ENCODE data around the gene AMPD1. TPM values are rescaled to one million over a fixed set of nuclear protein-coding genes. Genes with fewer than 3 reads are reported as not detected.

The AMPD1 gene
- total RNA-seq, 4 donors from 2014 or later = 1.3 TPM; not detected in 3

DNA sequence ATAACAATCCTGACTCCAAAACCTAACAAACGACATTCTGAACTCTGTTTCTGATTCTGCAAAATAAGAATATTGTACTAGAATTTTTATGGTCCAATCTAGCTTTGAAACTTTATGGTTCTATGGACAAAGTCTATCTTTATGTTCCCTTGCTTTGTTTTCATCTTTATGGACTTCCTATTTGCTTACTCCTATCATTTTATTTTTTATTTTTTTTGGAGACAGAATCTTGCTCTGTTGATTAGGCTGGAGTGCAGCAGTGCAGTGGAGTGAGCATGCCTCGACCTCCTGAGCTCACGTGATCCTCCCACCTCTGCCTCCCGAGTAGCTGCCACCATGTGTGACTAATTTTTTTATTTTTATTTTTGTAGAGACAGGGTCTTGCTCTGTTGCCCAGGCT lies 17.6 kb upstream of the AMPD1 start:
- TF ChIP-seq, protein P1, sequence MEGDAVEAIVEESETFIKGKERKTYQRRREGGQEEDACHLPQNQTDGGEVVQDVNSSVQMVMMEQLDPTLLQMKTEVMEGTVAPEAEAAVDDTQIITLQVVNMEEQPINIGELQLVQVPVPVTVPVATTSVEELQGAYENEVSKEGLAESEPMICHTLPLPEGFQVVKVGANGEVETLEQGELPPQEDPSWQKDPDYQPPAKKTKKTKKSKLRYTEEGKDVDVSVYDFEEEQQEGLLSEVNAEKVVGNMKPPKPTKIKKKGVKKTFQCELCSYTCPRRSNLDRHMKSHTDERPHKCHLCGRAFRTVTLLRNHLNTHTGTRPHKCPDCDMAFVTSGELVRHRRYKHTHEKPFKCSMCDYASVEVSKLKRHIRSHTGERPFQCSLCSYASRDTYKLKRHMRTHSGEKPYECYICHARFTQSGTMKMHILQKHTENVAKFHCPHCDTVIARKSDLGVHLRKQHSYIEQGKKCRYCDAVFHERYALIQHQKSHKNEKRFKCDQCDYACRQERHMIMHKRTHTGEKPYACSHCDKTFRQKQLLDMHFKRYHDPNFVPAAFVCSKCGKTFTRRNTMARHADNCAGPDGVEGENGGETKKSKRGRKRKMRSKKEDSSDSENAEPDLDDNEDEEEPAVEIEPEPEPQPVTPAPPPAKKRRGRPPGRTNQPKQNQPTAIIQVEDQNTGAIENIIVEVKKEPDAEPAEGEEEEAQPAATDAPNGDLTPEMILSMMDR (IDR thresholded peaks at IDR 0.05) = no peak
- TF ChIP-seq POLR2A (IDR thresholded peaks at IDR 0.05) = no peak
- Histone ChIP-seq H3K4me3 (no peak overlapping the region), H3K27me3 (no peaks in the 10 kb centered on the region), H3K27ac (no peak overlapping the region), H3K9me3 (no peaks in the 10 kb centered on the region), H3K36me3 (no peaks in the 10 kb centered on the region), H3K4me1 (peaks cover 8 to 10% of the 10 kb centered on the region in 2 donors)
- no peak for DNase-seq
- intact Hi-C loops (cut with DNase I; ENCODE audit: low total_unique reads) = no loop called here

DNA sequence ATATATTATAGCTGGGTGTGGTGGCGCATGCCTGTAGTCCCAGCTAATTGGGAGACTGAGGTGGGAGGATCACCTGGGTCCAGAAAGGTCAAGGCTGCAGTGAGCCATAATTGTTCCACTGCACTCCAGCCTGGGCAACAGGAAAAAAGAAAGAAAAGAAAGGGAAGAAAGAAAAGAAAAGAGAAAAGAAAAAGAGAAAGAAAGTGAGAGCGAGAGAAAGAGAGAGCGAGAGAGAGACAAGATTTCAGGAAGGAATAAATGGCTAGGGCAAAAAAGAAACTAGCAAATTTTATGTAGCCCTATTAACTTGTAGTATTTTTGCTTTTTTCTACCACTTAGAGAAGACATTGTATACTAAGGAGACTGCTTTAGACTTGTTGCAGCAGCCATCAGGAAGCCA lies 15.0 kb upstream of the AMPD1 start:
- TF ChIP-seq, protein P1 (IDR thresholded peaks at IDR 0.05) = no peak
- H3K36me3 ChIP-seq = no peaks in the 10 kb centered on the region
- H3K4me1 ChIP-seq = peaks cover 2 to 3% of the 10 kb centered on the region in 2 donors
- H3K27ac ChIP-seq = no peak overlapping the region
- DNase-seq = no peak
- H3K9me3 ChIP-seq = no peaks in the 10 kb centered on the region
- intact Hi-C loops (cut with DNase I; ENCODE audit: low total_unique reads) = no loop called here
- no peak overlapping the region for H3K4me3 ChIP-seq
- H3K27me3 ChIP-seq = no peaks in the 10 kb centered on the region

DNA sequence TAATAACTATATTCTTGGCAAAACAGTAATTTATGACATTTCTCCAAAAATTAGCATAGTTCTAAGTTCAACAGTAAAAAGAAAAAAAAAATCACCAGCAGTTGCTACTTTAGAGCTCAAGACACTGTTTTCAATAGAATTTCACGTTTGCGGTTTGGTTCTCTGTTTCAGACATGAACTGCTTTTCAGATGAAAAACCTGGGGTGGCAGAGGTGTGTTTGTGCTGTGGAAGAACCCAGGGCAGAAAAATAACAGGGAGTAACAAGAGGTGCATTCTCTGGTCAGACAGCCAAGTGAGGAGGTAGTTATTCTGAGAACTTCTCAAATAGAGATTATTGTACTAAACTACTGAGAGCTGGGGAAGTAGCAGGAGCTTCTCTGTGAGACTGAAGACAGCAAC lies 12.3 kb upstream of the AMPD1 start:
- no peak overlapping the region for H3K27ac ChIP-seq
- no peak overlapping the region for H3K4me3 ChIP-seq
- no peak for DNase-seq
- H3K9me3 ChIP-seq = no peaks in the 10 kb centered on the region
- no peaks in the 10 kb centered on the region for H3K4me1 ChIP-seq
- intact Hi-C loops (cut with DNase I; ENCODE audit: low total_unique reads) = no loop called here
- TF ChIP-seq POLR2A (IDR thresholded peaks at IDR 0.05) = no peak
- TF ChIP-seq, protein P1 (IDR thresholded peaks at IDR 0.05) = no peak
- H3K27me3 ChIP-seq = no peaks in the 10 kb centered on the region
- no peaks in the 10 kb centered on the region for H3K36me3 ChIP-seq

DNA sequence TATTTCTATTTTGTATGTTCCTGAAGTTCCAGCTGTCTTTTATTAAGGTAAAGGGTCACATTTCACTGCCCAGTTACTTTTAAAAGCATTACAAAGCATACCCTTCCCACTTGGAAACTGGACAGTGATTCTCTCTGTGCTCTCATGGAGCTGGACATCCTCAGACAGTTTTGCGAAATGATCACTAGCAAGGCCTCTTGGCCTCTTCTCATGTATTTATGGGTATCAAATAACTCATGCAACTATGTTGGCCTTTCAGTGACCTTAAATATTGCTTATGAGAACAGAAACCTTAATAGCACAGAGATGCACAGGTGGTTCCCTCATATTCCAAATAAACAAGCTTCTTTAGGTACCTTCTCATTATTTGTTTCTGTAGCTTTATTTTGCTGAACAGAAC lies 7.9 kb upstream of the AMPD1 start:
- H3K27ac ChIP-seq = no peak overlapping the region
- H3K27me3 ChIP-seq = no peaks in the 10 kb centered on the region
- TF ChIP-seq POLR2A (IDR thresholded peaks at IDR 0.05) = no peak
- TF ChIP-seq, protein P1 (IDR thresholded peaks at IDR 0.05) = no peak
- H3K4me3 ChIP-seq = no peak overlapping the region
- intact Hi-C loops (cut with DNase I; ENCODE audit: low total_unique reads) = no loop called here
- H3K36me3 ChIP-seq = no peaks in the 10 kb centered on the region
- no peaks in the 10 kb centered on the region for H3K9me3 ChIP-seq
- no peaks in the 10 kb centered on the region for H3K4me1 ChIP-seq
- DNase-seq = no peak

DNA sequence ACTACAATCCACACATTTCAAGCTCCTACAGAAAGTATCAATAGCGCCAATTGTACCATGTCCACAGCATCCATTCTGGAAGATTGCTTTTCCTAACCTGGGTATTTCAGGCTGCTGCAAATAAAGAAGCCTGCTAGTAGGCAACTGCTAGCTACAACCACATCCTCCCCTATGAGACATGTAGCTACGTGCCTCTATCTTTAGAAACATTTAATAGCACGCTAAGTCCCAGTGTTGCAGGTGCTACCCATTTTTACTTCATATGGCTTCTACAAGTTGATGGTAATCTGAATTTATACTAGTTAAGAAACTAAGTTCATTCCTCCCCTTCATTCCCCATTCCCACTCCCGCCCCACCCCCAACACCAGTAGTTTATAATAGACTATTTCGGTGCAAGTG lies 7.4 kb upstream of the AMPD1 start:
- Histone ChIP-seq H3K27me3 (no peaks in the 10 kb centered on the region), H3K27ac (no peak overlapping the region), H3K4me1 (no peaks in the 10 kb centered on the region), H3K9me3 (no peaks in the 10 kb centered on the region), H3K4me3 (no peak overlapping the region), H3K36me3 (no peaks in the 10 kb centered on the region)
- no peak for DNase-seq
- no peak for TF ChIP-seq POLR2A (IDR thresholded peaks at IDR 0.05)
- TF ChIP-seq, protein P1 (IDR thresholded peaks at IDR 0.05) = no peak
- intact Hi-C loops (cut with DNase I; ENCODE audit: low total_unique reads) = no loop called here
